ENCODE results near the gene NECAB3. TPM values are rescaled to one million over a fixed set of nuclear protein-coding genes. Genes with fewer than 3 reads are reported as not detected.
A peak's percentile ranks its signal among the peaks of the same experiment; 100 is the strongest.

Gene NECAB3
- total and polyA plus RNA-seq, 7 donors = 37.8 to 98.0 (median 63.7) TPM

- DNase-seq (no peak), ATAC-seq (no peak)
- Histone ChIP-seq H3K27me3 (ENCODE audit: insufficient read depth in 3 of 3, low read length in 2 of 3) (no peaks in the 10 kb centered on the region), H3K4me3 (no peak overlapping the region), H3K9me3 (no peaks in the 10 kb centered on the region), H3K27ac (no peak overlapping the region), H3K4me1 (peaks cover 3% of the 10 kb centered on the region), H3K36me3 (ENCODE audit: insufficient read depth in 1 of 2, low read depth in 1 of 2) (peaks cover 0 to 56% of the 10 kb centered on the region in 2 donors)
- 89 to 94% (median 91%) methylated on average over 9 to 10 of the region's 10 CpGs for WGBS, 3 donors
- intact Hi-C loops (cut with DNase I) = no loop called here
- TF ChIP-seq CTCF (IDR thresholded peaks at IDR 0.05) = no peak
These were observed 18.0 kb downstream of the NECAB3 start for GRCh38 chr20:33656010-33656782.

- H3K27ac ChIP-seq = no peak overlapping the region
- 73 to 81% (median 74%) methylated on average over 4 of the region's 4 CpGs for WGBS, 3 donors
- no peak overlapping the region for H3K4me3 ChIP-seq
- intact Hi-C loops (cut with DNase I) = no loop called here
- ATAC-seq = no peak
- no peak for TF ChIP-seq CTCF (IDR thresholded peaks at IDR 0.05)
- peaks cover 0 to 47% of the 10 kb centered on the region in 2 donors for H3K36me3 ChIP-seq (ENCODE audit: insufficient read depth in 1 of 2, low read depth in 1 of 2)
- no peaks in the 10 kb centered on the region for H3K27me3 ChIP-seq (ENCODE audit: insufficient read depth in 3 of 3, low read length in 2 of 3)
- H3K9me3 ChIP-seq = no peaks in the 10 kb centered on the region
- no peak for DNase-seq
- peaks cover 4% of the 10 kb centered on the region for H3K4me1 ChIP-seq
These were observed 19.1 kb downstream of the NECAB3 start for GRCh38 chr20:33655164-33655563.

- H3K36me3 ChIP-seq (ENCODE audit: insufficient read depth in 1 of 2, low read depth in 1 of 2) = peaks cover 0 to 42% of the 10 kb centered on the region in 2 donors
- DNase-seq (no peak), ATAC-seq (no peak)
- no peak for TF ChIP-seq CTCF (IDR thresholded peaks at IDR 0.05)
- H3K9me3 ChIP-seq = no peaks in the 10 kb centered on the region
- peaks cover 7% of the 10 kb centered on the region for H3K4me1 ChIP-seq
- H3K4me3 ChIP-seq = no peak overlapping the region
- intact Hi-C loops (cut with DNase I) = loop anchor here (5.0 kb wide), 2 partner anchors 192 to 197 kb away; no protein-coding TSS in a partner anchor
- no peak overlapping the region for H3K27ac ChIP-seq
- WGBS, 3 donors = 69 to 87% (median 73%) methylated on average over 12 to 14 of the region's 14 CpGs
- no peaks in the 10 kb centered on the region for H3K27me3 ChIP-seq (ENCODE audit: insufficient read depth in 3 of 3, low read length in 2 of 3)
These were observed 19.5 kb downstream of the NECAB3 start for GRCh38 chr20:33654680-33655161.

GRCh38 chr20:33653900-33654596 lies 20.2 kb downstream of the NECAB3 start:
- peaks cover 0 to 36% of the 10 kb centered on the region in 2 donors for H3K36me3 ChIP-seq (ENCODE audit: insufficient read depth in 1 of 2, low read depth in 1 of 2)
- peak; percentile 6 to 35 (median 18) for ATAC-seq
- DNase-seq = no peak
- no peaks in the 10 kb centered on the region for H3K9me3 ChIP-seq
- H3K4me1 ChIP-seq = peaks cover 14% of the 10 kb centered on the region
- no peak for TF ChIP-seq CTCF (IDR thresholded peaks at IDR 0.05)
- H3K27ac ChIP-seq = no peak overlapping the region
- H3K27me3 ChIP-seq (ENCODE audit: insufficient read depth in 3 of 3, low read length in 2 of 3) = no peaks in the 10 kb centered on the region
- 48 to 73% (median 57%) methylated on average over 11 of the region's 11 CpGs for WGBS, 3 donors
- intact Hi-C loops (cut with DNase I) = loop anchor here (5.0 kb wide), 2 partner anchors 192 to 197 kb away; no protein-coding TSS in a partner anchor
- H3K4me3 ChIP-seq = no peak overlapping the region
